ENCODE results near the gene ISG20. TPM values are rescaled to one million over a fixed set of nuclear protein-coding genes. Genes with fewer than 3 reads are reported as not detected.

The ISG20 gene
- total and polyA plus RNA-seq, 4 donors: 6.8 to 36.5 (median 14.3) TPM

GRCh38 chr15:88604381-88605188 lies 34.2 kb upstream of the ISG20 start:
- peaks cover 3 to 15% (median 14%) of the 10 kb centered on the region in 4 donors for H3K27me3 ChIP-seq (ENCODE audit: control insufficient read depth in 4 of 4, insufficient read depth in 4 of 4, low read length in 3 of 4)
- no peak overlapping the region for H3K9ac ChIP-seq (ENCODE audit: low read depth in 1 of 2, low read length in 2 of 2)
- no peak for DNase-seq (ENCODE audit: low spot score)
- TF ChIP-seq MAX (IDR thresholded peaks at IDR 0.05) (no peak), FOXA1 (IDR thresholded peaks at IDR 0.05) (no peak), RXRA (IDR thresholded peaks at IDR 0.05) (no peak), FOXA2 (IDR thresholded peaks at IDR 0.05) (no peak), CTCF (IDR thresholded peaks at IDR 0.05; ENCODE audit: low read depth, low read length, missing input control) (no peak), JUND (IDR thresholded peaks at IDR 0.05) (no peak), REST (IDR thresholded peaks at IDR 0.05) (no peak), ZBTB33 (IDR thresholded peaks at IDR 0.05) (no peak), EGR1 (IDR thresholded peaks at IDR 0.05; ENCODE audit: low read depth in 2 of 2) (no peak), HNF4G (IDR thresholded peaks at IDR 0.05) (no peak), SP1 (IDR thresholded peaks at IDR 0.05) (no peak)
- no peaks in the 10 kb centered on the region for H3K36me3 ChIP-seq (ENCODE audit: control insufficient read depth in 4 of 4, insufficient read depth in 3 of 4, low read depth in 1 of 4, low read length in 3 of 4)
- H3K4me3 ChIP-seq (ENCODE audit: low read depth in 1 of 3, low read length in 3 of 3): no peak overlapping the region
- H3K27ac ChIP-seq (ENCODE audit: low read depth in 1 of 2, low read length in 2 of 2): no peak overlapping the region
- 5% methylated on average over 46 of the region's 46 CpGs for WGBS
- no peaks in the 10 kb centered on the region for H3K9me3 ChIP-seq (ENCODE audit: control insufficient read depth in 4 of 4, low read length in 3 of 4)
- H3K4me1 ChIP-seq (ENCODE audit: control insufficient read depth in 4 of 4, insufficient read depth in 4 of 4, low read length in 3 of 4): peaks cover 0 to 14% (median 7%) of the 10 kb centered on the region in 4 donors

- Histone ChIP-seq H3K9ac (ENCODE audit: low read depth in 1 of 2, low read length in 2 of 2) (no peak overlapping the region), H3K27me3 (ENCODE audit: control insufficient read depth in 4 of 4, insufficient read depth in 4 of 4, low read length in 3 of 4) (peaks cover 3 to 15% (median 14%) of the 10 kb centered on the region in 4 donors), H3K36me3 (ENCODE audit: control insufficient read depth in 4 of 4, insufficient read depth in 3 of 4, low read depth in 1 of 4, low read length in 3 of 4) (no peaks in the 10 kb centered on the region), H3K9me3 (ENCODE audit: control insufficient read depth in 4 of 4, low read length in 3 of 4) (no peaks in the 10 kb centered on the region), H3K4me3 (ENCODE audit: low read depth in 1 of 3, low read length in 3 of 3) (no peak overlapping the region), H3K27ac (ENCODE audit: low read depth in 1 of 2, low read length in 2 of 2) (no peak overlapping the region), H3K4me1 (ENCODE audit: control insufficient read depth in 4 of 4, insufficient read depth in 4 of 4, low read length in 3 of 4) (peaks cover 0 to 14% (median 7%) of the 10 kb centered on the region in 4 donors)
- WGBS: 7% methylated on average over 58 of the region's 58 CpGs
- DNase-seq (ENCODE audit: low spot score): peak; percentile 70
- no peak for TF ChIP-seq SP1 (IDR thresholded peaks at IDR 0.05)
- TF ChIP-seq REST (IDR thresholded peaks at IDR 0.05): peak; percentile 99
These were observed 33.4 kb upstream of the ISG20 start for GRCh38 chr15:88605189-88606069.
